Muscle of arm (tissue), 14 donors: Measurements from ENCODE around the gene TCERG1L. TPM values are rescaled to one million over a fixed set of nuclear protein-coding genes. Genes with fewer than 3 reads are reported as not detected.
"Not testable (repeated sequence)": the region's sequence is repeated elsewhere in the genome, so short reads cannot be mapped to it uniquely, and the experiment has no call there.

Experiments used
- DNase-seq: peaks from one replicate; pipeline ENCODE4 v3.0.0-alpha.2; 2013
- long read RNA-seq, 11 donors: transcript quantifications; one replicate each; lab custom pipeline, GENCODE V29; 2026
- polyA plus RNA-seq, 12 donors: library from polyadenylated mRNA; unstranded; fragments of 120-200 nt; gene quantifications; one replicate each; pipeline ENCODE4 v1.2.1, GENCODE V29; 2013; ENCODE audit not compliant: insufficient read length in 12 of 12

Gene TCERG1L
- 1 to 10 TPM in 2 of 12 donors, under 1 TPM in 8, not detected in 2; 0.07 to 3.0 (median 0.19) TPM for polyA plus RNA-seq
- long read RNA-seq, donor 1, result 0 reads
- long read RNA-seq, donor 2, result 0 reads
- long read RNA-seq, donor 3, result 0 reads
- long read RNA-seq, donor 4, result 0 reads
- long read RNA-seq, donor 5, result 0 reads
- long read RNA-seq, donor 6, result 0 reads
- long read RNA-seq, donor 7, result 0 reads
- long read RNA-seq, donor 8, result 0 reads
- long read RNA-seq, donor 9, result 0 reads
- long read RNA-seq, donor 10, result 0 reads
- long read RNA-seq, donor 11, result 0 reads

- no peak for DNase-seq
Observed at GRCh38 chr10:131311661-131312477, at the start of gene TCERG1L. Gene TCERG1L (minus strand): TSS chr10:131311721. CDS start chr10:131311635, 86 bp downstream.

GRCh38 chr10:131358741-131359442 lies 47.4 kb upstream of the TCERG1L start:
- no peak for DNase-seq

GRCh38 chr10:131356442-131356841 lies 44.9 kb upstream of the TCERG1L start:
- no peak for DNase-seq

GRCh38 chr10:131355881-131356280 lies 44.4 kb upstream of the TCERG1L start:
- DNase-seq, result no peak

GRCh38 chr10:131355056-131355455 lies 43.5 kb upstream of the TCERG1L start:
- DNase-seq, result no peak

GRCh38 chr10:131354380-131354779 lies 42.9 kb upstream of the TCERG1L start:
- peak; percentile 25 for DNase-seq

GRCh38 chr10:131352765-131353290 lies 41.3 kb upstream of the TCERG1L start:
- DNase-seq, result no peak

- no peak for DNase-seq
Observed at GRCh38 chr10:131350660-131351059, 39.1 kb upstream of the TCERG1L start.

- no peak for DNase-seq
Observed at GRCh38 chr10:131350245-131350644, 38.7 kb upstream of the TCERG1L start.

- DNase-seq, result no peak
Observed at GRCh38 chr10:131346456-131346855, 34.9 kb upstream of the TCERG1L start.

GRCh38 chr10:131345691-131346090 lies 34.2 kb upstream of the TCERG1L start:
- DNase-seq, result no peak

GRCh38 chr10:131344747-131345146 lies 33.2 kb upstream of the TCERG1L start:
- DNase-seq, result no peak

- DNase-seq, result no peak
Observed at GRCh38 chr10:131337741-131338140, 26.2 kb upstream of the TCERG1L start.

- no peak for DNase-seq
Observed at GRCh38 chr10:131332821-131333220, 21.3 kb upstream of the TCERG1L start.

GRCh38 chr10:131323880-131324279 lies 12.4 kb upstream of the TCERG1L start:
- no peak for DNase-seq

GRCh38 chr10:131323025-131323424 lies 11.5 kb upstream of the TCERG1L start:
- no peak for DNase-seq

- DNase-seq, result not testable (repeated sequence)
Observed at GRCh38 chr10:131322575-131322974, 11.1 kb upstream of the TCERG1L start.

GRCh38 chr10:131320860-131321604 lies 9.5 kb upstream of the TCERG1L start:
- DNase-seq, result no peak

- no peak for DNase-seq
Observed at GRCh38 chr10:131318814-131319213, 7.3 kb upstream of the TCERG1L start.

GRCh38 chr10:131318291-131318690 lies 6.8 kb upstream of the TCERG1L start:
- no peak for DNase-seq

GRCh38 chr10:131316321-131317075 lies 5.0 kb upstream of the TCERG1L start:
- no peak for DNase-seq
